Measurements from ENCODE around the gene CCDC116.
"Not testable (repeated sequence)": the region's sequence is repeated elsewhere in the genome, so short reads cannot be mapped to it uniquely, and the experiment has no call there.

Gene CCDC116

DNA sequence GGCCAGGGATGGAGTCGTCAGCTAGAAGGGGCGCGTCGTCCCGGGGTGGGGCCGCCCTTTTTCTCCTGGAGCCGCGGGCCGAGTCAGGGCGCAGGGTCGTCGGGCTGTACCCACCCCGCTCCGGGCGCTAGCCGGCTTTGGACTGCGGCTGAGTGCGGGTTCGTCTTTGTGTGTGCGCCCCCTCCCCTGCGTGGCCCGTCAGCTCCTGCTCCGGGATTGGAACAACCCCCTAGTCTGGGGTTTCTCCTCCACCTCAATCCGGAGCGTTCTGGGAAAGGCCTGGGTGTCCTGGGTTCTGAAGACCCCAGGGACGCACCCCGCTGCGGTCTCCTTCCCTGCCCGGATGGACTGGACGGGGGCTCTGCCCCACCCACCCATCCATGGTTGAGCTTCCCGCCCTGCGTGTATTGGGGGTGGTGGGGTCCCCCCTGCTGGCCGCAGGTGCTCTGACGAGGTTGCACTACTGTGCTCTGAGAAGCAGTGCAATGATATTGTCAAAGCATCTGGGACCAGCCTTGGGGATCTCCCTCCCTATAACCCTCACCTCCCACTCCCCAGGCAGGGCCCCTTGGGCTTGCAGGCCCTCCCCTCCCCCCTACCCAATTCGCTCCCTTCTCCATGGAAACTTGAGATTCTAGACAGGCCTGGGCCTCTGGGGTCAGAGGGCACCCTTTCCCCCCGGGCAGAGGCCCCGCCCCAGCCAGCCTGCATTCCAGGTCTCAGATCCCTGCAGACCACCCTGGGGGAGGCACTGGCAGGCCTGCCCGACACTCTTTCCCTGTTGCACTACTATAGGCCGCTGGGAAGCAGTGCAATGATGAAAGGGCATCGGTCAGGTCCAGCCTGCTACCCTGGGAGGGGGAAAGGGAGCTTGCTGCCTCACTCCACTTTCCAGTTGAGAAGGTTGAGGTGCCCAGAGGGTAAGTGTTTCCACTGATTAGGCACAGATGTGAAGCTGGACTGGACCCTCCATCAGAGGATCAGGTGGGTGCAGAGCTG is 20.3 kb downstream of the CCDC116 start:
- no peak for DNase-seq

- DNase-seq = no peak
Measured at GRCh38 chr22:21657020-21657359, 24.4 kb downstream of the CCDC116 start.

- DNase-seq = peak; percentile 79
Measured at GRCh38 chr22:21657360-21658032, 24.9 kb downstream of the CCDC116 start.

GRCh38 chr22:21659864-21660525 is 27.4 kb downstream of the CCDC116 start:
- DNase-seq = no peak

GRCh38 chr22:21660904-21661303 is 28.3 kb downstream of the CCDC116 start:
- DNase-seq = no peak

DNA sequence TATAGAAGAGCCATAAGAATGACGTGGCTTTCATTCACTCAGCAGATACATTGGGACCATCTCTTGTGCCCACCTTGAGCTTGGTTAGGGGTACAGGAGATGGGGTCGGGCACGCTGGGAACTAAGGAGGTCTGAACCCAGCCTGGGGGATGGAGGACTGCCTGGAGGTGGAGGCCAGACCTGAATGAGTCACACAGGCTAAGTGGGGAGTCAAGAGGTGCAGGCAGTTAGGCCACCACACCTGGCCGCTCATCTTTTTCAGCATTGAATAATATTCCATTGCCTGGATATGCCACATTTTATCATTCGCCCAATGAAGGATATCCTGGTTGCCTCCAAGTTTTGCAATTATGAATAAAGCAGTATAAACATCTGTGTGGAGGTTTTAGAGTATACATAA is 29.4 kb downstream of the CCDC116 start:
- DNase-seq = no peak

DNA sequence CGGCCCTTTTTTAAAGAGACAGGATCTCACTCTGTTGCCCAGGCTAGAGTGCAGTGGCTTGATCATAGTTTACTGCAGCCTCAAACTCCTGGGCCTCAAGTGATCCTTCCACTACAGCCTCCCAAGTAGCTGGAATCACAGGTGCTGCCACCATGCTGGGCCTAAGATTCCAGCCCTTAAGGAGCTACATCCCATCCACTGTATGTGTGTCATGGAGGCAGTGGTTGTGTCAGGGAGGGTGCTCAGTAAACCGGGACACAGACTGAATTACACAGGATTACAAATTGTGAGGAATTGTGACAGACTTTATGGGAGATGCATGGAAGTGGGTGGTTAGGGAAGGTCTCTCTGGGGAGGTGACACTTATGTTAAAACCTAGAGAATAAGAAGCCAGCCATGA is 31.2 kb downstream of the CCDC116 start:
- DNase-seq = no peak

GRCh38 chr22:21665047-21665851 is 32.7 kb downstream of the CCDC116 start:
- DNase-seq = no peak

- DNase-seq = no peak
Measured at GRCh38 chr22:21666786-21667185, 34.2 kb downstream of the CCDC116 start.

- DNase-seq = no peak
Measured at GRCh38 chr22:21669026-21669425, 36.5 kb downstream of the CCDC116 start.

DNA sequence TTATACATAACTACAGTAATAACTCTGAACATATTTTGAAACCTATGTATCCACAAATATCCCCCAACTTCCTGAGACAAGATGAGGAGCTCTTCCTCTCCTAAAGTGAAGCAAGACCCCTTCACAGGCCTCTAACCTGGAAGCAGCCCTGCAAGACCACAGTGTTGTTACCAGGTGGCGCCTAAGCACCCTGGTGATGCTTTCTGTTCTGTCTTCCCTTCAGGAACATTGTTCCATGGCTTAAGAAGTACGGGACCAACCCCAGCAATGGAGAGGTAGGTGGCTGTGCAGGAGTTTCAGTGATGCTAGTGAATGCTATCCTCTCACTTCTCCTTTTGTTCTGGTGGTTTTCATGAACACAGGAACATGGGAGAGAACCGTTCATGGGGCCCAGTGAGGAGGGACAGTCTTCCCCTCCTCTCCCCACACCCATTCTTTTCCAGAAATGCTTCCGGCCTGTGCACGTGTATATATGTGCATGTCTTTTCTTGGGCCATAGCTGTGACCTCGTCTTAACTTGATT is 39.6 kb downstream of the CCDC116 start:
- DNase-seq = no peak

DNA sequence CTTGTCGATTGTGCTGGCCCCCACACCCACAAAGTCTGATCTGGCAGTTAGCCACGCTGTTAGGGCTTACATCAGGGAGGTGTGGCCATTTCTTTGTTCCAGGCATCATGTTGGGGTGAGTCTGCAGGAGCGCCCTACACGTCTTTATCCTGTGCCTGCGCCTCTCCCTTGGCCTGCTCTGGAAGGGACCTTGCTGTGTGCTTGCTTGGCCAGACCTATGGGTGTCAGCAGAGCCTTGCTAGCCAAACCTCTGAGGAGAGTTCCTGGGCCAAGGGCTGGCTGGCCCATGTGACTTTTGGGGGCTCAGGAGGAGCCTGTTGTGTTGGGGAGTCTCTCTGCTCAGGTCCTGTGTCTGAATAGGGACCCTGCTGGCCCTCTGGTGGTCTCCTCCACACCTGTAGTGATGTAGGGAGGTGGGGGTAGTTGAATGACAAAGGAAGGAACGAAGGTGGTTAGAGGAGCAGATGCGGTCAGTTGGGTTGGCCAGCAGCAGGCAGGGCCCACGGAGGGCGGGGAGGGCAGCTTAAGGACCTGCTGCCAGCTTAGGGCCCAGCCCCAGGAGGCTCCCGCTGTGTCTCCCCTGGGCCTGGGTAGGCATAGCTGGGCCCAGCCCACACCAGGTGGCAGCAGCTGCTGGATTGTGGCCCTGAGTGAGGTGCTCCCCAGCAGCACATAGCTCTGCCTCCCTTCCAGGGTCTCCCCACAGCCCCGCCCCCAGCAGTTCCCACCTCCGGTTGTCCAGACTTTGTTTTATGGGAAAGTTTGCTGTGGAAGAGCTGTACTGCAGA is 41.2 kb downstream of the CCDC116 start:
- no peak for DNase-seq

GRCh38 chr22:21674638-21675245 is 42.2 kb downstream of the CCDC116 start:
- no peak for DNase-seq

DNA sequence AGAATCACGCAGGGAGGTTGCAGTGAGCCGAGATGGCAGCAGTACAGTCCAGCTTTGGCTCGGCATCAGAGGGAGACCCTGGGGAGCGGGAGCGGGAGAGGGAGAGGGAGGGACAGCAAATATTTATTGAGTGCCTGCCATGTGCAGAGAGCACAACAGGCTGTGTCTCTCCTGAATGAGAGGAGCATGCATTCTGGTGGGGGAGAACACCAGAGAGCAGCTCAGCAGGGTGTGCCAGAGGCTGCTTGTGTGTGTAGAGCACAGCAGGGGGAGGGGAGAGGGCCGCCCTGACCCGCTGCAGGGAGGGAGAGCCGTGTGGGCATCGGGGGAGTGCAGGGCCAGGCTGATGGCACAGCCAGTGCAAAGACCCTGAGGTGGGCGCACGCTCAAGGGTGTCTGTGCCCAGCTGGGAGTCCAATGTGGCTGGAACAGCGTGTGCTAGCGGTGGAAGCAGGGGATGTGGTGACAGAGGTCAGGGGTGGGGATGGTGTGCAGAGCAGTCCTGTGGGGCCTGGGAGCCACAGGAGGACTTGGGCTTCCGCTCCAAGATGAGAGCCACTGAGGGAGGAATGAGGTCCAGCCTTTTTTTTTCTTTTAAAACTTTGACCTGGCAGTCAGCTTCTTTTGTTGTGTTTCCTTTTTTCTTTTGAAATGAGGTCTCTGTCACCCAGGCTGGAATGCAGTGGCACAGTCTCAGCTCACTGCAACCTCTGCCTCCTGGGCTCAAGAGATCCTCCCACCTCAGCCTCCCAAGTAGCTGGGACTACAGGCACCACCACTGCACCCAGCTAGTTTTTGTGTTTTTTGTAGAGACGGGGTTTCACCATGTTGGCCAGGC is 45.3 kb downstream of the CCDC116 start:
- DNase-seq = no peak

DNA sequence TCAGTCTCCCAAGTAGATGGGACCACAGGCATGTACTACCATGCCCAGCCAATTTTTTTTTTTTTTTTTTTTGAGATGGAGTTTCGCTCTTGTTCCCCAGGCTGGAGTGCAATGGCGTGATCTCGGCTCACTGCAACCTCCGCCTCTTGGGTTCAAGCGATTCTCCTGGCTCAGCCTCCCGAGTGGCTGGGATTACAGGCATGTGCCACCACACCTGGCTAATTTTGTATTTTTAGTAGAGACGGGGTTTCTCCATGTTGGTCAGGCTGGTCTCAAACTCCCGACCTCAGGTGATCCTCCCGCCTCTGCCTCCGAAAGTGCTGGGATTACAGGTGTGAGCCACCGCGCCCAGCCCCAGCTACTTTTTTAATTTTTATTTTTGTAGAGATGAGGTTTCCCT is 46.3 kb downstream of the CCDC116 start:
- not testable (repeated sequence) for DNase-seq

- no peak for DNase-seq
Measured at GRCh38 chr22:21679383-21679782, 46.8 kb downstream of the CCDC116 start.

DNA sequence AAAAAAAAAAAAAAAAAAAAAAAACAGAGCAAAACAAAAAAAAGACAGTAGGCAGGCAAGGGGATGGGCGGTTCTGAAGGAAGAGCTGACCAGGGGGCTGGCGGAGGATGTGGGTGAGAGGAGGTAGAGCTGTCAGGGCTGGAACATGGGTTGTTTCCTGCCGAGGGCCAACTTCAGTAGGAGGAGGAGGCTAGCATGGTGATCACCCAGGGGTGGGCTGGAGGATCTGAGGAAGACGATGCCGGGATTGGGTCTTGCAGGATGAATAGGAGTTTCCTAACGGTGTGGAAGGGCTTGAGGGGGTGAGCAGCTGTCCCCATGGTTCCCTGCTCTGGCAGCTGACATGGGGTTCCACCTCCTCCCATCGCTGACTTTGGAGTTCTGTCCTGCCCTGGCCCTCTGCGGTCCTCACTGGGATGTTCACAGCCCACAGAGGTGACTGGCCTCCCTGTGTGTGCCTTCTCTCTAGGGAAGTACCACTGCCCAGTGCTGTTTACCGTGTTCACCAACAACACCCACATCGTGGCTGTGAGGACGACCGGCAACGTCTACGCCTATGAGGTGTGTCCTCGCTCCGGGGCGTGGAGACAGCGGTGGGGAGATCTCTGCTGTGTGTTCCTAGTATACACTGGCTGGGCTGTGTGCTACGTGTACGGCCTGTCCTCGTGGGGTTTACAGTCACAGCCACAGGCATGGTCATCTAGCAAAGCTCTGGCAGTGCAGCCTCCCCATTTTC is 48.4 kb downstream of the CCDC116 start:
- DNase-seq = no peak

DNA sequence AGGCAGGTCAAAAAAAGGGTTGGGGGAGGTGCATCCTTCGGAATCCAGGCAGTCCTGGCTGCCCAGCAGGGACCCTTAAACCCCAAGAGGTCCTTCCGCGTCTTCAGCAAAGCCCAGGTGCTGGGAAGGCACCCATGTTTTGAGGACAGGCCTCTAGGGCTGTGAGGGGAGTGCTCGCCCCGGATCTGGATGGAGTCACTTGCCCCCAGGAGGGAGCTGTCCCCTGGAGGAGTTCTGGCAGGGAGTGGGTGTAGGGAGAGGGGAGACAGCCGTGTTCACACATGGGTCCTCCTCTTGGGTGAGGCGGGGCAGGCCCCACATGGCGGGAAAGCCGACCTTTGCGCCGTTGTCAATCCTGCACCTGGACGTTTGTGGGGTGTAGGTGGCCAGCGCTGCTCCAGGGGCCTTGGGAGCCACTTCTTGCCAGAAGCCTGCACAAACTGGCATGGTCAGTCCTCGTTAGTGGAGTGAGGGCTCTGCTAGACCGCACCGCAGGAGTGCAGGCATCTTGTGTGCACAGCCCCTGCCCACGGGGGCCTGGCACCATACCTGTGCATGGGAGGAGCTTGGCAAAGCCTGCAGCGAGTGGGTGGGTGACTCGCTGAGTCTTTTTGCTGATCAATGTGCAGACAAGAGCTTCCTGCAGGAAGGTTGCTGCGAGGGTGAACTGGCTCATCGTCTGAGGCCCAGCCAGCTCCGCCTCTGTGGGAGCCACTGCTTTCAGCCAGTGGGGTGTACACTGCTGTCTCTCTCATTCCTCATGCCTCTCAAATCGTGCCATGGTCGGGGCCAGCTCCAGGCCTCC is 49.2 kb downstream of the CCDC116 start:
- DNase-seq = no peak

Data from RPMI8226 (cell line).